Skeletal muscle cell (primary cell): ENCODE data around the gene GRK5.

ENCODE experiments used
- DNase-seq: peaks from one replicate; pipeline ENCODE4 v3.0.0-alpha.2; 2010; ENCODE audit warnings: low read depth
- H3K4me3 ChIP-seq: 2 replicates; pipeline ENCODE4 v1.5.1; 2011; ENCODE audit warnings: low read depth, mild to moderate bottlenecking, control low read depth, low read length, moderate library complexity

The GRK5 gene

GRCh38 chr10:119497243-119497642 lies 289.9 kb downstream of the GRK5 start:
- no peak overlapping the region for H3K4me3 ChIP-seq
- DNase-seq, result no peak

- no peak overlapping the region for H3K4me3 ChIP-seq
- DNase-seq, result no peak
Observed at GRCh38 chr10:119498889-119499676, 291.7 kb downstream of the GRK5 start.

GRCh38 chr10:119499677-119500002 lies 292.3 kb downstream of the GRK5 start:
- no peak overlapping the region for H3K4me3 ChIP-seq
- no peak for DNase-seq

GRCh38 chr10:119500123-119500795 lies 292.9 kb downstream of the GRK5 start:
- no peak for DNase-seq
- H3K4me3 ChIP-seq, result no peak overlapping the region

- no peak for DNase-seq
- H3K4me3 ChIP-seq, result no peak overlapping the region
Observed at GRCh38 chr10:119500821-119501220, 293.4 kb downstream of the GRK5 start.

- H3K4me3 ChIP-seq, result no peak overlapping the region
- DNase-seq, result no peak
Observed at GRCh38 chr10:119501690-119502089, 294.3 kb downstream of the GRK5 start.

GRCh38 chr10:119502209-119502608 lies 294.8 kb downstream of the GRK5 start:
- no peak for DNase-seq
- no peak overlapping the region for H3K4me3 ChIP-seq

GRCh38 chr10:119502618-119503155 lies 295.3 kb downstream of the GRK5 start:
- no peak overlapping the region for H3K4me3 ChIP-seq
- DNase-seq, result no peak

- no peak for DNase-seq
- H3K4me3 ChIP-seq, result no peak overlapping the region
Observed at GRCh38 chr10:119503821-119504220, 296.4 kb downstream of the GRK5 start.

- H3K4me3 ChIP-seq, result no peak overlapping the region
- DNase-seq, result no peak
Observed at GRCh38 chr10:119504651-119505050, 297.3 kb downstream of the GRK5 start.

- H3K4me3 ChIP-seq, result no peak overlapping the region
- no peak for DNase-seq
Observed at GRCh38 chr10:119505131-119505551, 297.8 kb downstream of the GRK5 start.
